ENCODE data around the gene NAV1.

DNA sequence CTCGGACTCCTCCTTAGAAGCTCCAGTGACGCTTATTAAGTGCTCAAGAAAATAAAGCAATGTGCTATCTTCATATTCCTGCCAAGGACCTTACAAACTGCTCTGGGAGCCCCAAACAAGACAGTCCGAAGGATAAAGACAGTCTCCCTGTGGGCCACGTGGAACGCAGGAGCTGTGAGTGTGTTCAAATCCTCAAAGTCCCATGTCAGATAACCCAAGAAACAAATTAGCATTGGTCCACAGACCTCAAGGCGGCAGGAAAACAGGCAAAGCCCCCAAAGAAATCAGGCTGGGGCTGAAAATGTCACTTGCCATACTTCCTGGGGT lies 3.0 kb upstream of the NAV1 start:
- TF ChIP-seq POLR2A (IDR thresholded peaks at IDR 0.05; ENCODE audit: low read length) (no peak), GATA1 (IDR thresholded peaks at IDR 0.05; ENCODE audit: low read depth, low read length) (no peak)
